ENCODE data around the gene SELENOW.

SELENOW gene

DNA sequence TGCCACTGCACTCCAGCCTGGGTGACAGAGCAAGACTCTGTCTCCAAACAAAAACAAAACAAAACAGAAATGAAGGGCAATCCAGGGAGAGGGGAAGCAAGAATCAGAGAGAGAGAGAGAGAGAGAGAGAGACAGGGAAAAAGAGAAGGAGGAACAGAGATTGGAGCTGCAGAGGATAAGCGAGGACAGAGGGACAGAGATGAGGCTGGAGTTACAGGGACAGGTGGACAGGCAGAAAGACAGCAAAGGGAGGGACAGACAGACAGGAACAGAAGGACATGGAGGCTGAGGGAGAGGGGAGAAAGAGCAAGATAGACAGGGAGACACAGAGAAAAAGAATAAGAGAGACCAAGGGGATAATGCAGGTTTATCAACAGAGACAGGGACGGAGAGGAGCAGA is 41.9 kb downstream of the SELENOW start:
- Histone ChIP-seq H3K4me3 (ENCODE audit: low read depth, low read length) (no peak overlapping the region), H3K27ac (no peak overlapping the region), H3K27me3 (replicated peaks) (peaks cover 12% of the 10 kb centered on the region), H3K36me3 (replicated peaks) (no peaks in the 10 kb centered on the region)
- TF ChIP-seq, protein P1, sequence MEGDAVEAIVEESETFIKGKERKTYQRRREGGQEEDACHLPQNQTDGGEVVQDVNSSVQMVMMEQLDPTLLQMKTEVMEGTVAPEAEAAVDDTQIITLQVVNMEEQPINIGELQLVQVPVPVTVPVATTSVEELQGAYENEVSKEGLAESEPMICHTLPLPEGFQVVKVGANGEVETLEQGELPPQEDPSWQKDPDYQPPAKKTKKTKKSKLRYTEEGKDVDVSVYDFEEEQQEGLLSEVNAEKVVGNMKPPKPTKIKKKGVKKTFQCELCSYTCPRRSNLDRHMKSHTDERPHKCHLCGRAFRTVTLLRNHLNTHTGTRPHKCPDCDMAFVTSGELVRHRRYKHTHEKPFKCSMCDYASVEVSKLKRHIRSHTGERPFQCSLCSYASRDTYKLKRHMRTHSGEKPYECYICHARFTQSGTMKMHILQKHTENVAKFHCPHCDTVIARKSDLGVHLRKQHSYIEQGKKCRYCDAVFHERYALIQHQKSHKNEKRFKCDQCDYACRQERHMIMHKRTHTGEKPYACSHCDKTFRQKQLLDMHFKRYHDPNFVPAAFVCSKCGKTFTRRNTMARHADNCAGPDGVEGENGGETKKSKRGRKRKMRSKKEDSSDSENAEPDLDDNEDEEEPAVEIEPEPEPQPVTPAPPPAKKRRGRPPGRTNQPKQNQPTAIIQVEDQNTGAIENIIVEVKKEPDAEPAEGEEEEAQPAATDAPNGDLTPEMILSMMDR (IDR thresholded peaks at IDR 0.05; ENCODE audit: low read depth, low read length, missing control alignments) = no peak
- DNase-seq = no peak
- in situ Hi-C loops (cut with HindIII; ENCODE audit: low pct_ligation_motif_present, low sequenced_read_pairs) = no loop called here

DNA sequence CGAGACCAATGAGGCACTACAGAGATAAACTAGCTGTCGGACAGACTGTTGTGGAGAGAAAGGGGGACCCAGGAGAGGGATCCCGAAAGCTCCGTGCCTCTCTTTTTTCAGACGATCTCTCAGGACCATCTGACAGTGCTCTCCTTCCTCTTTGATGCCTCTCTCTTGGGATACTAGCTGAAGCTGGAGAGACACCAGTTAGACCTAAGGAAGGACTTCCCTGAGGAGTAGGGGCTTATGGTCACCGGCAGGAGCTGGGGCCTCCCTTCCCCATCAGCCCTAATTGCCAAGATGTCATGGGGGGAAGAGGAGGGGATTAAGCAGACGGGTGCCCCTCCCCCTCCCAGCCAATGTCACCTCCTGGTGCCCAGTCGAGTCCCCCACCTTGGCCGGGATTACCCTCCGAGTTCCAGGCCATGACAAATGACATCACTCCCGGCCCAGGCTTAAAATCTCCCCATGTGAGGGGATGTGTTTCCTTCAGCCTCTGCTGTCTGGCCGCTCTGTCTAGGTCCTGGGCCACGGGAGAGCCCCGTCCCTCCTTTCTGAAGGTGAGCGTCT is 43.0 kb downstream of the SELENOW start, which contains the start of gene CRX:
TSS of gene CRX (plus strand) at position 478 of the 561 bp plus-strand sequence. CDS start 12,507 bp downstream, outside the sequence.
- in situ Hi-C loops (cut with HindIII; ENCODE audit: low pct_ligation_motif_present, low sequenced_read_pairs) = no loop called here
- H3K4me3 ChIP-seq (ENCODE audit: low read depth, low read length) = no peak within 1 kb of the TSS
- H3K36me3 ChIP-seq (replicated peaks) = no peaks in the 10 kb centered on the region
- TF ChIP-seq, protein P1 (IDR thresholded peaks at IDR 0.05; ENCODE audit: low read depth, low read length, missing control alignments) = no peak
- DNase-seq = no peak
- peaks cover 12% of the 10 kb centered on the region for H3K27me3 ChIP-seq (replicated peaks)
- no peak within 1 kb of the TSS for H3K27ac ChIP-seq

DNA sequence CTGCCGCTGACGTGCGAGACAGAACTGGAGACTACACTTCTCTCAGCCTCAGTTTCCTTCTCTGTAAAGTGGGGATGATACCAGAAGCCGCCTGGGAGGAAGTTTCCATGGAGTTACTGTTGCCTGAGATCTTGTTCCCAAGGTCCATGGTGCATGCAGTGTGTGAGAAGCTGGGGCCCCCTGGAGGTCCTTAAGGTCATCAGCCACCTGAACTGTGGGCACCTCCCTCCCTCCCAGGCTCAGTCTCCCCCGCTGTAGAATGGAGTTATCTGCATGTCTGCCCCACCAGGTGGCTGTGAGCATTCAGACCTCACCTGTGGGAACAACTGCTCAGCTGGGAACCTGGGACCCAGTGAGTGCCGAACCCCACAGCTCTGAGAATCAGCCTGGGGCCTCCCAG is 45.9 kb downstream of the SELENOW start:
- no peaks in the 10 kb centered on the region for H3K36me3 ChIP-seq (replicated peaks)
- TF ChIP-seq, protein P1 (IDR thresholded peaks at IDR 0.05; ENCODE audit: low read depth, low read length, missing control alignments) = no peak
- no peak for DNase-seq
- H3K27me3 ChIP-seq (replicated peaks) = peaks cover 10% of the 10 kb centered on the region
- in situ Hi-C loops (cut with HindIII; ENCODE audit: low pct_ligation_motif_present, low sequenced_read_pairs) = no loop called here
- H3K27ac ChIP-seq = no peak overlapping the region
- H3K4me3 ChIP-seq (ENCODE audit: low read depth, low read length) = no peak overlapping the region

DNA sequence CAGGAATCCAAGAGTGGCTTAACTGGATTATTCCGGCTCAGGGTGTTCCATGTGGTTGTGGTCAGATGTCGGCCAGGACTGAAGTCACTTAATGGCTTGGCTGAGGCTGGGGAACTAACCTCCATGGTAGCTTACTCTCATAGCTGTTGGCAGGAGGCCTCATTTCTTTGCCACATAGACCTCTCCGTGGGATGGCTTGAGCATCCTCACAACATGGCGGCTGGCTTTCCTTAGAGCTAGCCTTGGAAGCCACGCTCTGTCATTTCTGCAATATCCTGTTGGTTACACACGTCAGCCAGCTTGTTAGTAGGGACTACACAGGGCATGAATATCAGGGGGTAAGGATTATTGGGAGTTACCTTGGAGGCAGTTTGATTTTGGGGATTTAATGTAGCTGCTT is 48.3 kb downstream of the SELENOW start:
- Histone ChIP-seq H3K4me3 (ENCODE audit: low read depth, low read length) (no peak overlapping the region), H3K27me3 (replicated peaks) (no peaks in the 10 kb centered on the region), H3K36me3 (replicated peaks) (no peaks in the 10 kb centered on the region), H3K27ac (no peak overlapping the region)
- DNase-seq = no peak
- TF ChIP-seq, protein P1 (IDR thresholded peaks at IDR 0.05; ENCODE audit: low read depth, low read length, missing control alignments) = no peak
- in situ Hi-C loops (cut with HindIII; ENCODE audit: low pct_ligation_motif_present, low sequenced_read_pairs) = no loop called here

DNA sequence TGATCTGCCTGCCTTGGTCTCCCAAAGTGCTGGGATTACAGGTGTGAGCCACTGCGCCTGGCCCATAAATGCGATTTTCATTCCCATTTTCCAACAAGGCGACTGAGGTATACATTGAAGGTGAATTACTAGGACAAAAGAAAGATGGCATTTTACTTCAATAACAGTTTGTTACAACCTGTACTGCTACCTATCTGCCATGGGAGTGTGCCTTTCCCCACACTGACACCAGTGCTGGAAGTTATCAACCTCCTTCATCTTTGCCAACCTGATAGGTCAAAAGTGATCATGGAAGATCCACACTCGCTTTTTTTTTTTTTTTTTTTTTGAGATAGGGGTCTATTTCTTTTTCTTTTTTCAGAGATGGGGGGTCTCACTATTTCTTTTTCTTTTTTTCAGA is 54.2 kb downstream of the SELENOW start:
- Histone ChIP-seq H3K27ac (no peak overlapping the region), H3K4me3 (ENCODE audit: low read depth, low read length) (no peak overlapping the region), H3K36me3 (replicated peaks) (no peaks in the 10 kb centered on the region), H3K27me3 (replicated peaks) (no peaks in the 10 kb centered on the region)
- in situ Hi-C loops (cut with HindIII; ENCODE audit: low pct_ligation_motif_present, low sequenced_read_pairs) = no loop called here
- DNase-seq = no peak
- TF ChIP-seq, protein P1 (IDR thresholded peaks at IDR 0.05; ENCODE audit: low read depth, low read length, missing control alignments) = no peak

Data from brain microvascular endothelial cell (primary cell).